Prostate gland (tissue), 2 donors: ENCODE data around the gene ITSN1. TPM values are rescaled to one million over a fixed set of nuclear protein-coding genes. Genes with fewer than 3 reads are reported as not detected.

Source experiments
- DNase-seq: peaks from one replicate; pipeline ENCODE4 v3.0.0-alpha.2; 2019; ENCODE audit warnings: low spot score
- H3K27ac ChIP-seq, 2 donors: fragments of 200-600 bp; sonication (generic); 2 replicates each; pipeline ENCODE4 v1.5.1; 2017 to 2019
- H3K27me3 ChIP-seq: fragments of 200-600 bp; sonication (generic); replicated peaks from 2 replicates; pipeline ENCODE4 v1.5.1; 2019; ENCODE audit not compliant: insufficient read depth
- H3K36me3 ChIP-seq, 2 donors: fragments of 200-600 bp; sonication (generic); 1 replicate in 1 of 2; 2 replicates in 1 of 2; pipeline versions ENCODE4 v1.5.1 to v1.8.1; 2017 to 2019
- H3K4me1 ChIP-seq: fragments of 200-600 bp; sonication (generic); replicated peaks from 2 replicates; pipeline ENCODE4 v1.5.1; 2019
- H3K4me3 ChIP-seq, 2 donors: fragments of 200-600 bp; sonication (generic); 2 replicates each; pipeline ENCODE4 v1.5.1; 2017 to 2019
- H3K9me3 ChIP-seq: fragments of 200-600 bp; sonication (generic); 2 replicates; pipeline ENCODE4 v1.5.1; 2017
- POLR2A ChIP-seq: fragments of 450-650 bp; IDR thresholded peaks from one replicate; pipeline ENCODE4 v1.6.1; 2016; ENCODE audit warnings: antibody characterized with exemption, mild to moderate bottlenecking
- POLR2AphosphoS5 ChIP-seq: sonication (generic); formaldehyde crosslinking; IDR thresholded peaks from one replicate; pipeline ENCODE4 v1.6.1; 2017; ENCODE audit warnings: antibody characterized with exemption
- whole genome bisulfite sequencing: methylation state at CpG from one replicate; pipeline ENCODE4 v1.1.5; 2018; 5-methylcytosine and 5-hydroxymethylcytosine counted together
- intact Hi-C: fragments of 100-400 bp; cut with DNase I; formaldehyde crosslinking; loops from one replicate; pipeline ENCODE4 v1.14.2; 2022
- total RNA-seq, 2 donors: library from RNA; depleted of rRNA; stranded (reverse); fragments of >200 nt; gene quantifications; one replicate each; pipeline ENCODE4 v1.1.0, GENCODE V29; 2016
- TF ChIP-seq, protein P1 (sequence below), 4 experiments: fragments of 200-600 bp in 2 of 4; fragments of 450-650 bp in 2 of 4; sonication (generic) in 2 of 4; IDR thresholded peaks; 1 replicate in 3 of 4; 2 replicates in 1 of 4; pipeline ENCODE4 v1.5.1; 2016 to 2019; ENCODE audit warnings: antibody characterized with exemption in 4 of 4, mild to moderate bottlenecking in 2 of 4, moderate library complexity in 2 of 4

Gene ITSN1
- total RNA-seq, 2 donors from 2014 or later: 14.8 to 44.9 TPM

DNA sequence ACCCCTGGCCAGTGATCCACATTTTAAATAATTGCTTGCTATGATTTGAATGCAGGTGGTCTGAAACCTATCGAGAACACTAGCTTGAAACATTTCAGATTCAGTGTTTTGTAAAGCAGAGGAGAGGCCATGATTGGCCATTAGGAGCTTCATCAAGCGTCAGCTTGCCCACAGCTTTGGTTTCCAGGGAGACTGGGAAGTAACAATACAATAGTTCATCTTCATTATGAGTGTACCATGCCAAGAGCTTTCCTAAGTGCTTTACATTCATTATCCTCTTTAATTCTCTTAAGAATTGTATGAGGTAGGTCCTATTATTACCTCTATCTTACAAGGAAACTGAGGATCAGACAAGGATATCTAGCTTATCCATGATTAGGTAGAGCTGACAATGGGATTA, 301.0 kb downstream of the ITSN1 start:
- Histone ChIP-seq H3K4me3 (no peak overlapping the region), H3K4me1 (peaks cover 5% of the 10 kb centered on the region), H3K27ac (no peak overlapping the region), H3K9me3 (no peaks in the 10 kb centered on the region), H3K36me3 (no peaks in the 10 kb centered on the region), H3K27me3 (no peaks in the 10 kb centered on the region)
- DNase-seq: no peak
- TF ChIP-seq POLR2AphosphoS5: no peak
- no peak for TF ChIP-seq POLR2A
- TF ChIP-seq, protein P1, sequence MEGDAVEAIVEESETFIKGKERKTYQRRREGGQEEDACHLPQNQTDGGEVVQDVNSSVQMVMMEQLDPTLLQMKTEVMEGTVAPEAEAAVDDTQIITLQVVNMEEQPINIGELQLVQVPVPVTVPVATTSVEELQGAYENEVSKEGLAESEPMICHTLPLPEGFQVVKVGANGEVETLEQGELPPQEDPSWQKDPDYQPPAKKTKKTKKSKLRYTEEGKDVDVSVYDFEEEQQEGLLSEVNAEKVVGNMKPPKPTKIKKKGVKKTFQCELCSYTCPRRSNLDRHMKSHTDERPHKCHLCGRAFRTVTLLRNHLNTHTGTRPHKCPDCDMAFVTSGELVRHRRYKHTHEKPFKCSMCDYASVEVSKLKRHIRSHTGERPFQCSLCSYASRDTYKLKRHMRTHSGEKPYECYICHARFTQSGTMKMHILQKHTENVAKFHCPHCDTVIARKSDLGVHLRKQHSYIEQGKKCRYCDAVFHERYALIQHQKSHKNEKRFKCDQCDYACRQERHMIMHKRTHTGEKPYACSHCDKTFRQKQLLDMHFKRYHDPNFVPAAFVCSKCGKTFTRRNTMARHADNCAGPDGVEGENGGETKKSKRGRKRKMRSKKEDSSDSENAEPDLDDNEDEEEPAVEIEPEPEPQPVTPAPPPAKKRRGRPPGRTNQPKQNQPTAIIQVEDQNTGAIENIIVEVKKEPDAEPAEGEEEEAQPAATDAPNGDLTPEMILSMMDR (IDR thresholded peaks at IDR 0.05): no peak
- intact Hi-C loops: no loop called here
- WGBS: 71% methylated on average over 2 of the region's 2 CpGs

DNA sequence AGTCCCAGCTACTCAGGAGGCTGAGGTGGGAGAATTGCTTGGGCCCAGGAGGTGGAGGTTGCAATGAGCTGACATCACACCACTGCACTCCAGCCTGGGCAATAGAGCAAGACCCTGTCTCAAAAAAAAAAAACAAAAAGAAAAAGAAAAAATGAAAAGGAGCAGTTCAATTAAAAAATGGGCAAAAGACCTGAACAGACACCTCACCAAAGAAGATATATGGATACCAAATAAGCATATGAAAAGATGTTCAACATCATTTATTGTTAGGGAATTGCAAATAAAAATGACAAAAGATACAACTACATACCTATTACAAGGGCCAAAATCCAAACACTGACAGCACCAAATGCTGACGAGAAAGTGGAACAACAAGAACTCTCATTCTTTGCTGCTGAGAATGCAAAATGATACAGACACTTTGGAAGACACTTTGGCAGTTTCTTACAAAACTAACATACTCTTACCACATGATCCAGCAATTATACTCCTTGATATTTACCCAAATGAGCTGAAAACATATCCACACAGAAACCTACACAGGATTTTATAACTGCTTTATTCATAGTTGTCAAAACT, 302.0 kb downstream of the ITSN1 start:
- Histone ChIP-seq H3K27me3 (no peaks in the 10 kb centered on the region), H3K27ac (no peak overlapping the region), H3K9me3 (no peaks in the 10 kb centered on the region), H3K4me3 (no peak overlapping the region), H3K36me3 (no peaks in the 10 kb centered on the region), H3K4me1 (peaks cover 5% of the 10 kb centered on the region)
- intact Hi-C loops: no loop called here
- no peak for DNase-seq
- TF ChIP-seq, protein P1 (IDR thresholded peaks at IDR 0.05): no peak
- TF ChIP-seq POLR2AphosphoS5: no peak
- no peak for TF ChIP-seq POLR2A
- WGBS: 87% methylated on average over 1 of the region's 1 CpG

DNA sequence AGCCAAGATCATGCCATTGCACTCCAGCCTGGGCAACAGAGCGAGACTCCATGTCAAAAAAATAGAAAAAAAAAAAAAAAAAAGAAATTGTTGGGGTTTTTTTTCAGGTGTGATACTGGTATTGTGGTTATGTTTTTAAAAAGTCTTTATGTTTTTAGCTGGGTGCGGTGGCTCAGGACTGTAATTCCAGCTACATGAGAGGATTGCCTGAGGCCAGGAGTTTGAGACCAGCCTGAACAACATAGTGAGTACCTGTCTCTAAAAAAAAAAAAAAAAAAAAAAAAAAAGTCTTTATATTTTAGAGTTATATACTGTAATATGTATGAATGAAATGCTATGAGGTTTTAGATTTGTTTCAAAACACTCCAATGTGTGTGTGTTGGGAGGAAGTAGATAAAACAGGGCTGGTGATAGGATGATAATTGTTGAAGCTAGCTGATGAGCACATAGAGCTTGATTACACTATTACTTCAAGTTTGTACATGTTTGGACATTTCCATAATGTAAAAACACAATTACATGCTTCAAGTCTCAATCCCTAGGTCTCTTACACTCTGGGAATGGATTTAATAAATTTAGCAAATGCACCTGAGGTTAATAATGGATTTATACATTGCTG, 303.5 kb downstream of the ITSN1 start:
- Histone ChIP-seq H3K9me3 (no peaks in the 10 kb centered on the region), H3K4me3 (no peak overlapping the region), H3K36me3 (no peaks in the 10 kb centered on the region), H3K27ac (no peak overlapping the region), H3K27me3 (no peaks in the 10 kb centered on the region), H3K4me1 (peaks cover 5% of the 10 kb centered on the region)
- no peak for DNase-seq
- WGBS: 88% methylated on average over 2 of the region's 2 CpGs
- intact Hi-C loops: loop anchor here (5.0 kb wide), 1 partner anchor 257 kb away; no protein-coding TSS in a partner anchor
- TF ChIP-seq, protein P1 (IDR thresholded peaks at IDR 0.05): no peak
- no peak for TF ChIP-seq POLR2A
- TF ChIP-seq POLR2AphosphoS5: no peak

DNA sequence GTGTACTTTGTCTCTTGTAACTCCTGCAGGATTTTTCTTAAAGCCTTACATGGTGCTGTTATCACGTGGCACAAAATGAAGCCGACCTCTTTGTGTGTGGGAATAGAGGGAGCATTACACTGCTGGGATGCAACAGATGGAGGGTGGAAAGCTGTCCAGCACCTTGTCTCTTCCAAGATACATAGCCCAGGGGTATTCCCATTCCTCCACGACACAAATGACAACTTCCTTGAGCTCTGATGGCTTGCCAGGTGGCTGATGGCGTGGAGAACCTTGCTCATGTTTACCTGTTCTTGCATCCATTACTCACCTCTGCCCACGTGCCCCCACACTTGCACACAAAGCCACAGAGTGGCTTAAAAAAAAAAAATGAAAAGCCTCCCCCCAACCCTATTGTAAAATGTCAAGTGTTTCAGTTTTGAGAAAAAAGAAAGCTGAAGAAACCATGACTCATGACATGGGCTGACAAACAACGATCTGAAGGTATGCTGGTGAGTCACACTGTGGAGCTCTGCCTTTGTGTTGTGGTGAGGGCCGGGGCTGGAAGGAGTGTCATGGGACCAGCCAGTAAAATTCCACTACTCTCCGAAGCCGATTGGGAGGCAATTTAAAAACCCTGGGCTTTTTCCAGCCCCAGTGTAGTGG, 305.3 kb downstream of the ITSN1 start:
- Histone ChIP-seq H3K4me3 (peak overlapping the region in 1 of 2 donors; percentile 12), H3K27ac (peak overlapping the region; percentile 71 to 80), H3K27me3 (no peaks in the 10 kb centered on the region), H3K36me3 (no peaks in the 10 kb centered on the region), H3K9me3 (no peaks in the 10 kb centered on the region), H3K4me1 (peaks cover 5% of the 10 kb centered on the region)
- peak; percentile 89 for DNase-seq
- WGBS: 19% methylated on average over 9 of the region's 9 CpGs
- TF ChIP-seq, protein P1 (IDR thresholded peaks at IDR 0.05): no peak
- TF ChIP-seq POLR2AphosphoS5 (peak; percentile 88), POLR2A (no peak)
- intact Hi-C loops: loop anchor here (5.0 kb wide), 1 partner anchor 255 kb away; no protein-coding TSS in a partner anchor
